ENCODE measurements around the gene C3orf33. TPM values are rescaled to one million over a fixed set of nuclear protein-coding genes. Genes with fewer than 3 reads are reported as not detected.

The C3orf33 gene
- total RNA-seq, 2 donors from 2014 or later = 4.9 to 7.6 TPM

GRCh38 chr3:155766206-155766605, 39.9 kb downstream of the C3orf33 start:
- Histone ChIP-seq H3K4me3 (no peak overlapping the region), H3K27me3 (replicated peaks; ENCODE audit: insufficient read depth) (no peaks in the 10 kb centered on the region), H3K9me3 (no peaks in the 10 kb centered on the region), H3K4me1 (replicated peaks) (no peaks in the 10 kb centered on the region), H3K36me3 (no peaks in the 10 kb centered on the region), H3K27ac (no peak overlapping the region)
- intact Hi-C loops (cut with DNase I) = no loop called here
- TF ChIP-seq CTCF (IDR thresholded peaks at IDR 0.05) (no peak), POLR2A (IDR thresholded peaks at IDR 0.05) (no peak), POLR2AphosphoS5 (IDR thresholded peaks at IDR 0.05) (no peak)
- WGBS = 83% methylated on average over 1 of the region's 1 CpG
- no peak for DNase-seq (ENCODE audit: low spot score)

- no peaks in the 10 kb centered on the region for H3K36me3 ChIP-seq
- intact Hi-C loops (cut with DNase I) = no loop called here
- TF ChIP-seq POLR2AphosphoS5 (IDR thresholded peaks at IDR 0.05) = no peak
- no peak for TF ChIP-seq CTCF (IDR thresholded peaks at IDR 0.05)
- no peak for TF ChIP-seq POLR2A (IDR thresholded peaks at IDR 0.05)
- no peaks in the 10 kb centered on the region for H3K27me3 ChIP-seq (replicated peaks; ENCODE audit: insufficient read depth)
- H3K9me3 ChIP-seq = no peaks in the 10 kb centered on the region
- no peak for DNase-seq (ENCODE audit: low spot score)
- H3K27ac ChIP-seq = no peak overlapping the region
- no peaks in the 10 kb centered on the region for H3K4me1 ChIP-seq (replicated peaks)
- WGBS = 82% methylated on average over 3 of the region's 3 CpGs
- no peak overlapping the region for H3K4me3 ChIP-seq
Observed at GRCh38 chr3:155763870-155764463, 42.1 kb downstream of the C3orf33 start.

GRCh38 chr3:155760653-155761052, 45.4 kb downstream of the C3orf33 start:
- WGBS = 93% methylated on average over 4 of the region's 4 CpGs
- TF ChIP-seq POLR2AphosphoS5 (IDR thresholded peaks at IDR 0.05) (no peak), CTCF (IDR thresholded peaks at IDR 0.05) (no peak), POLR2A (IDR thresholded peaks at IDR 0.05) (no peak)
- intact Hi-C loops (cut with DNase I) = no loop called here
- Histone ChIP-seq H3K27me3 (replicated peaks; ENCODE audit: insufficient read depth) (no peaks in the 10 kb centered on the region), H3K9me3 (no peaks in the 10 kb centered on the region), H3K4me3 (no peak overlapping the region), H3K27ac (no peak overlapping the region), H3K36me3 (no peaks in the 10 kb centered on the region), H3K4me1 (replicated peaks) (no peaks in the 10 kb centered on the region)
- DNase-seq (ENCODE audit: low spot score) = no peak

- Histone ChIP-seq H3K36me3 (no peaks in the 10 kb centered on the region), H3K9me3 (no peaks in the 10 kb centered on the region), H3K4me3 (no peak overlapping the region), H3K4me1 (replicated peaks) (no peaks in the 10 kb centered on the region), H3K27me3 (replicated peaks; ENCODE audit: insufficient read depth) (no peaks in the 10 kb centered on the region), H3K27ac (no peak overlapping the region)
- DNase-seq (ENCODE audit: low spot score) = no peak
- 97% methylated on average over 7 of the region's 7 CpGs for WGBS
- intact Hi-C loops (cut with DNase I) = no loop called here
- TF ChIP-seq CTCF (IDR thresholded peaks at IDR 0.05) (no peak), POLR2A (IDR thresholded peaks at IDR 0.05) (no peak), POLR2AphosphoS5 (IDR thresholded peaks at IDR 0.05) (no peak)
Observed at GRCh38 chr3:155757577-155757976, 48.5 kb downstream of the C3orf33 start.

- H3K9me3 ChIP-seq = no peaks in the 10 kb centered on the region
- H3K27ac ChIP-seq = no peak overlapping the region
- H3K4me3 ChIP-seq = no peak overlapping the region
- H3K36me3 ChIP-seq = no peaks in the 10 kb centered on the region
- no peaks in the 10 kb centered on the region for H3K4me1 ChIP-seq (replicated peaks)
- WGBS = 81% methylated on average over 11 of the region's 11 CpGs
- DNase-seq (ENCODE audit: low spot score) = no peak
- no peaks in the 10 kb centered on the region for H3K27me3 ChIP-seq (replicated peaks; ENCODE audit: insufficient read depth)
- intact Hi-C loops (cut with DNase I) = no loop called here
- TF ChIP-seq CTCF (IDR thresholded peaks at IDR 0.05) = peak in 3 of 4 experiments; percentile 11 to 35 (median 12)
- no peak for TF ChIP-seq POLR2AphosphoS5 (IDR thresholded peaks at IDR 0.05)
Observed at GRCh38 chr3:155753038-155753639, 52.9 kb downstream of the C3orf33 start.
